GM12801 (cell line): ENCODE data around the gene ADAMTS2.

Experiments
- CTCF ChIP-seq: IDR thresholded peaks from one replicate; pipeline ENCODE4 v1.5.1; 2011; ENCODE audit warnings: control low read depth; ENCODE audit not compliant: insufficient read length; ENCODE audit errors: extremely low read depth

Gene ADAMTS2

GRCh38 chr5:179134511-179134910 is 210.8 kb downstream of the ADAMTS2 start:
- TF ChIP-seq CTCF: no peak

GRCh38 chr5:179132586-179133355 is 212.5 kb downstream of the ADAMTS2 start:
- TF ChIP-seq CTCF: no peak

GRCh38 chr5:179131886-179132585 is 213.2 kb downstream of the ADAMTS2 start:
- TF ChIP-seq CTCF: no peak

- TF ChIP-seq CTCF: no peak
Measured at GRCh38 chr5:179131321-179131835, 213.9 kb downstream of the ADAMTS2 start.

GRCh38 chr5:179130101-179130681 is 215.1 kb downstream of the ADAMTS2 start:
- no peak for TF ChIP-seq CTCF

- no peak for TF ChIP-seq CTCF
Measured at GRCh38 chr5:179129607-179130071, 215.6 kb downstream of the ADAMTS2 start.

GRCh38 chr5:179128976-179129375 is 216.3 kb downstream of the ADAMTS2 start:
- no peak for TF ChIP-seq CTCF
